ENCODE data around the gene SLC30A4.
A peak's percentile ranks its signal among the peaks of the same experiment; 100 is the strongest.

DNA sequence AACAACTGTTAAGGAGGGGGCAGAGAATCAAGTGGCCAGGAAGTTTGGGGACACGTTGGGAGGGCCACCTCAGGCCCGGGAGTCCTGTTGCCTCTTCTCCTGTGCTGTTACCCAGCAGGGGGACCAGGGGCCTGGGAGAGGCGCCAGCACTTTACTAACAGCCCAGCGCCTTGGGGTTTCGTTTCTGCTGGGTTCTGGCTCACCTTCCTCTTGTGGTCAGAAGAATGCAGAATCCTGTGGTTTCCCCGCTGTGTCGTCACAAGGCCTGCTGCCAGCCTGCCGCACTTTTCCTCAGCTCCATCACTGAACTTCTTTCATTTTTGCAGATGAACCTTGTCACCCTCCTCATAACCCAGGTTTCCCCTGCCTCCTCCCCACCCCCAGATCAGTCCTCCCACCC lies 67.7 kb downstream of the SLC30A4 start:
- TF ChIP-seq, protein P1, sequence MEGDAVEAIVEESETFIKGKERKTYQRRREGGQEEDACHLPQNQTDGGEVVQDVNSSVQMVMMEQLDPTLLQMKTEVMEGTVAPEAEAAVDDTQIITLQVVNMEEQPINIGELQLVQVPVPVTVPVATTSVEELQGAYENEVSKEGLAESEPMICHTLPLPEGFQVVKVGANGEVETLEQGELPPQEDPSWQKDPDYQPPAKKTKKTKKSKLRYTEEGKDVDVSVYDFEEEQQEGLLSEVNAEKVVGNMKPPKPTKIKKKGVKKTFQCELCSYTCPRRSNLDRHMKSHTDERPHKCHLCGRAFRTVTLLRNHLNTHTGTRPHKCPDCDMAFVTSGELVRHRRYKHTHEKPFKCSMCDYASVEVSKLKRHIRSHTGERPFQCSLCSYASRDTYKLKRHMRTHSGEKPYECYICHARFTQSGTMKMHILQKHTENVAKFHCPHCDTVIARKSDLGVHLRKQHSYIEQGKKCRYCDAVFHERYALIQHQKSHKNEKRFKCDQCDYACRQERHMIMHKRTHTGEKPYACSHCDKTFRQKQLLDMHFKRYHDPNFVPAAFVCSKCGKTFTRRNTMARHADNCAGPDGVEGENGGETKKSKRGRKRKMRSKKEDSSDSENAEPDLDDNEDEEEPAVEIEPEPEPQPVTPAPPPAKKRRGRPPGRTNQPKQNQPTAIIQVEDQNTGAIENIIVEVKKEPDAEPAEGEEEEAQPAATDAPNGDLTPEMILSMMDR (IDR thresholded peaks at IDR 0.05) = peak; percentile 28
- TF ChIP-seq, protein P2, sequence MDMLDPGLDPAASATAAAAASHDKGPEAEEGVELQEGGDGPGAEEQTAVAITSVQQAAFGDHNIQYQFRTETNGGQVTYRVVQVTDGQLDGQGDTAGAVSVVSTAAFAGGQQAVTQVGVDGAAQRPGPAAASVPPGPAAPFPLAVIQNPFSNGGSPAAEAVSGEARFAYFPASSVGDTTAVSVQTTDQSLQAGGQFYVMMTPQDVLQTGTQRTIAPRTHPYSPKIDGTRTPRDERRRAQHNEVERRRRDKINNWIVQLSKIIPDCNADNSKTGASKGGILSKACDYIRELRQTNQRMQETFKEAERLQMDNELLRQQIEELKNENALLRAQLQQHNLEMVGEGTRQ (IDR thresholded peaks at IDR 0.05; ENCODE audit: borderline replicate concordance, low read depth, low read length) = no peak
- TF ChIP-seq, protein P3, sequence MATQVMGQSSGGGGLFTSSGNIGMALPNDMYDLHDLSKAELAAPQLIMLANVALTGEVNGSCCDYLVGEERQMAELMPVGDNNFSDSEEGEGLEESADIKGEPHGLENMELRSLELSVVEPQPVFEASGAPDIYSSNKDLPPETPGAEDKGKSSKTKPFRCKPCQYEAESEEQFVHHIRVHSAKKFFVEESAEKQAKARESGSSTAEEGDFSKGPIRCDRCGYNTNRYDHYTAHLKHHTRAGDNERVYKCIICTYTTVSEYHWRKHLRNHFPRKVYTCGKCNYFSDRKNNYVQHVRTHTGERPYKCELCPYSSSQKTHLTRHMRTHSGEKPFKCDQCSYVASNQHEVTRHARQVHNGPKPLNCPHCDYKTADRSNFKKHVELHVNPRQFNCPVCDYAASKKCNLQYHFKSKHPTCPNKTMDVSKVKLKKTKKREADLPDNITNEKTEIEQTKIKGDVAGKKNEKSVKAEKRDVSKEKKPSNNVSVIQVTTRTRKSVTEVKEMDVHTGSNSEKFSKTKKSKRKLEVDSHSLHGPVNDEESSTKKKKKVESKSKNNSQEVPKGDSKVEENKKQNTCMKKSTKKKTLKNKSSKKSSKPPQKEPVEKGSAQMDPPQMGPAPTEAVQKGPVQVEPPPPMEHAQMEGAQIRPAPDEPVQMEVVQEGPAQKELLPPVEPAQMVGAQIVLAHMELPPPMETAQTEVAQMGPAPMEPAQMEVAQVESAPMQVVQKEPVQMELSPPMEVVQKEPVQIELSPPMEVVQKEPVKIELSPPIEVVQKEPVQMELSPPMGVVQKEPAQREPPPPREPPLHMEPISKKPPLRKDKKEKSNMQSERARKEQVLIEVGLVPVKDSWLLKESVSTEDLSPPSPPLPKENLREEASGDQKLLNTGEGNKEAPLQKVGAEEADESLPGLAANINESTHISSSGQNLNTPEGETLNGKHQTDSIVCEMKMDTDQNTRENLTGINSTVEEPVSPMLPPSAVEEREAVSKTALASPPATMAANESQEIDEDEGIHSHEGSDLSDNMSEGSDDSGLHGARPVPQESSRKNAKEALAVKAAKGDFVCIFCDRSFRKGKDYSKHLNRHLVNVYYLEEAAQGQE (IDR thresholded peaks at IDR 0.05; ENCODE audit: low read depth, low read length) = no peak
- no peak for TF ChIP-seq POLR2AphosphoS5 (IDR thresholded peaks at IDR 0.05; ENCODE audit: low read depth, low read length)
- peak; percentile 92 for TF ChIP-seq NFIC (IDR thresholded peaks at IDR 0.05; ENCODE audit: borderline replicate concordance)
- TF ChIP-seq GABPA (IDR thresholded peaks at IDR 0.05; ENCODE audit: low read depth) = no peak
- TF ChIP-seq FOXJ3 (CRISPR knock-in tag; IDR thresholded peaks at IDR 0.05) = no peak
- TF ChIP-seq TCF12 (IDR thresholded peaks at IDR 0.05) = peak; percentile 82
- no peak for TF ChIP-seq GATA2 (CRISPR knock-in tag; IDR thresholded peaks at IDR 0.05)
- TF ChIP-seq, protein P4, sequence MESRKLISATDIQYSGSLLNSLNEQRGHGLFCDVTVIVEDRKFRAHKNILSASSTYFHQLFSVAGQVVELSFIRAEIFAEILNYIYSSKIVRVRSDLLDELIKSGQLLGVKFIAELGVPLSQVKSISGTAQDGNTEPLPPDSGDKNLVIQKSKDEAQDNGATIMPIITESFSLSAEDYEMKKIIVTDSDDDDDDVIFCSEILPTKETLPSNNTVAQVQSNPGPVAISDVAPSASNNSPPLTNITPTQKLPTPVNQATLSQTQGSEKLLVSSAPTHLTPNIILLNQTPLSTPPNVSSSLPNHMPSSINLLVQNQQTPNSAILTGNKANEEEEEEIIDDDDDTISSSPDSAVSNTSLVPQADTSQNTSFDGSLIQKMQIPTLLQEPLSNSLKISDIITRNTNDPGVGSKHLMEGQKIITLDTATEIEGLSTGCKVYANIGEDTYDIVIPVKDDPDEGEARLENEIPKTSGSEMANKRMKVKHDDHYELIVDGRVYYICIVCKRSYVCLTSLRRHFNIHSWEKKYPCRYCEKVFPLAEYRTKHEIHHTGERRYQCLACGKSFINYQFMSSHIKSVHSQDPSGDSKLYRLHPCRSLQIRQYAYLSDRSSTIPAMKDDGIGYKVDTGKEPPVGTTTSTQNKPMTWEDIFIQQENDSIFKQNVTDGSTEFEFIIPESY (IDR thresholded peaks at IDR 0.05; ENCODE audit: borderline replicate concordance, low read depth) = no peak
